ENCODE results near the gene TP53INP2.

DNA sequence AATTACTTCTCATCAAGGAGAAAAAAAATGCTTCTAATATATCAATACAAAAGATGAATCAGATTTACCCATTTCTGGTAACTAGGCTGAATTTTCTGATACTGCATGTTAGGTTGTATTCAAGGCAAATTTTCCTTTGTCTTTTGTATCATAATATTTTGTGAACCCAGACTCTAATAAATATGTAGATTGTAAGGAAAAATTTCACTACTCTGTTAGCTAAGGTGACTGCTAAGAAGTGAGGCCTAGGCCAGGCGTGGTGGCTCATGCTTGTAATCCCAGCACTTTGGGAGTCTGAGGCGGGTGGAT, 12.7 kb downstream of the TP53INP2 start:
- TF ChIP-seq, protein P1, sequence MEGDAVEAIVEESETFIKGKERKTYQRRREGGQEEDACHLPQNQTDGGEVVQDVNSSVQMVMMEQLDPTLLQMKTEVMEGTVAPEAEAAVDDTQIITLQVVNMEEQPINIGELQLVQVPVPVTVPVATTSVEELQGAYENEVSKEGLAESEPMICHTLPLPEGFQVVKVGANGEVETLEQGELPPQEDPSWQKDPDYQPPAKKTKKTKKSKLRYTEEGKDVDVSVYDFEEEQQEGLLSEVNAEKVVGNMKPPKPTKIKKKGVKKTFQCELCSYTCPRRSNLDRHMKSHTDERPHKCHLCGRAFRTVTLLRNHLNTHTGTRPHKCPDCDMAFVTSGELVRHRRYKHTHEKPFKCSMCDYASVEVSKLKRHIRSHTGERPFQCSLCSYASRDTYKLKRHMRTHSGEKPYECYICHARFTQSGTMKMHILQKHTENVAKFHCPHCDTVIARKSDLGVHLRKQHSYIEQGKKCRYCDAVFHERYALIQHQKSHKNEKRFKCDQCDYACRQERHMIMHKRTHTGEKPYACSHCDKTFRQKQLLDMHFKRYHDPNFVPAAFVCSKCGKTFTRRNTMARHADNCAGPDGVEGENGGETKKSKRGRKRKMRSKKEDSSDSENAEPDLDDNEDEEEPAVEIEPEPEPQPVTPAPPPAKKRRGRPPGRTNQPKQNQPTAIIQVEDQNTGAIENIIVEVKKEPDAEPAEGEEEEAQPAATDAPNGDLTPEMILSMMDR (IDR thresholded peaks at IDR 0.05; ENCODE audit: insufficient read depth, low read length, poor library complexity, severe bottlenecking): no peak
- no peak for TF ChIP-seq EZH2phosphoT487 (conservative IDR thresholded peaks at IDR 0.05; ENCODE audit: low read length)

Data from SU-DHL-6 (cell line).